Activated CD8-positive, alpha-beta memory T cell treated with anti-CD3 and anti-CD28 coated beads, Interleukin-2, amount 10 ng/mL, durations not matched to agents 7 days and 5 days (primary cell): ENCODE measurements around the gene LSM11. TPM values are rescaled to one million over a fixed set of nuclear protein-coding genes. Genes with fewer than 3 reads are reported as not detected.
"Not testable (repeated sequence)": the region's sequence is repeated elsewhere in the genome, so short reads cannot be mapped to it uniquely, and the experiment has no call there.

Experiments
- ATAC-seq: fragments of 150-1000 bp; cut with Tn5 transposase; one replicate; pipeline ENCODE4 v1.10.0; 2021; ENCODE audit warnings: moderate library complexity
- CTCF ChIA-PET: fragments of 350-600 bp; sonication (Branson Sonifier 250); formaldehyde crosslinking; loops from one replicate; lab custom pipeline; 2021; ENCODE audit warnings: antibody characterized with exemption; lab: Charles Lee
- DNase-seq: peaks from one replicate; pipeline ENCODE4 v3.0.0-alpha.2; 2020
- H3K27ac Mint-ChIP-seq: one replicate; pipeline ENCODE4 v1.8.0; 2021; ENCODE audit warnings: mild to moderate bottlenecking, mixed read lengths
- H3K27me3 Mint-ChIP-seq: one replicate; pipeline ENCODE4 v1.8.0; 2021; ENCODE audit warnings: mixed read lengths
- H3K36me3 Mint-ChIP-seq: one replicate; pipeline ENCODE4 v1.8.0; 2021; ENCODE audit warnings: mild to moderate bottlenecking, mixed read lengths
- H3K4me1 Mint-ChIP-seq: one replicate; pipeline ENCODE4 v1.8.0; 2021; ENCODE audit warnings: mixed read lengths
- H3K4me3 Mint-ChIP-seq: one replicate; pipeline ENCODE4 v1.8.0; 2021; ENCODE audit warnings: mild to moderate bottlenecking, moderate library complexity, mixed read lengths
- H3K9me3 Mint-ChIP-seq: one replicate; pipeline ENCODE4 v1.8.0; 2022; ENCODE audit warnings: low read depth, mixed read lengths
- total RNA-seq, 2 experiments: library from RNA; stranded (reverse); gene quantifications; one replicate each; pipeline ENCODE4 v1.2.3, GENCODE V29; 2021

Gene LSM11
- total RNA-seq: 1 to 10 TPM; 5.5 to 7.2 TPM

DNA sequence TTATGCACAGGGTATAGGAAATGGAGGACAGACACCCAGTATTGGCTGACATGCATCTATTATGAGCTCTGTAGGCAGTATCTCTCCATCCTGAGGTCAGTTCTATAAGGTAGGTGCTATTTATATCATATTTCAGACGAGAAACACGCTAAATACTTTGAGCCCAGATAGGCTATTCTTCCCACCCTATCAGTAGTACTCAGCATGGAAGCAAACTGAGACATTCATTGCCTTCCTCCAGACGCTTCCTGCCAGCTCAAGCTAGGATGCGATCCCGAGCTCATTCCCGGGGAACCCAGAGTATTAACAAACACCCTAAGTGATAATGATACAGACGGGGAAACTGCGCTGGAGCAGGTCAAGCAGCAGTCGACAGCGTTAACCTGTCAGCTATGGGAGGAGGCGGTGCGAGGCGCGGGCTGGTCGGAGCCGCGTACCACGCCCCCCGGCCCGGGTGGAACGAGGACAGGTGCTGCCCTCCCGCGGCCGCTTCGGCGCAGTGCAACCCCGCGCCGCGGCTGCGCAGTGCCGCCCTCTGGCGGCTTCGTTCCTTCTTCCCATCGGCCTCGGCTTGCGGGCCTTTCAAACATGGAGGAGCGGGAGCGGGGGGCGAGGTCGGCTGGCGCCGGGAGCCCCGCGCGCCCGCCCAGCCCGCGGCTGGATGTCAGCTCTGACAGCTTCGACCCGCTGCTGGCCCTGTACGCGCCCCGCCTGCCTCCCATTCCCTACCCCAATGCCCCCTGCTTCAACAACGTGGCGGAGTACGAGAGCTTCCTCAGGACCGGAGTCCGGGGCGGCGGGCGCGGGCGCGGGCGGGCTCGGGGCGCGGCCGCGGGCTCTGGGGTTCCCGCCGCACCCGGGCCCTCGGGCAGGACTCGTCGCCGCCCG is at the start of gene LSM11:
Gene LSM11 (plus strand): TSS at position 550 of the 888 bp plus-strand sequence. CDS start 39 bp downstream, at position 589.
- peak within 1 kb of the TSS; percentile 83 for H3K4me3 Mint-ChIP-seq
- H3K36me3 Mint-ChIP-seq: peaks cover 12% of the 10 kb centered on the region
- DNase-seq (peak; percentile 92), ATAC-seq (peak; percentile 94)
- H3K27ac Mint-ChIP-seq: peak within 1 kb of the TSS; percentile 83
- H3K27me3 Mint-ChIP-seq: no peaks in the 10 kb centered on the region
- CTCF ChIA-PET: interaction anchor here (0.5 to 5.9 kb wide), 75 partner anchors 9 to 608 kb away, joined by 3 to 78 read pairs (median 5); partner anchors contain the start of genes ADAM19, C5orf52, MED7 and NIPAL4
- H3K4me1 Mint-ChIP-seq: peaks cover 36% of the 10 kb centered on the region
- H3K9me3 Mint-ChIP-seq: no peaks in the 10 kb centered on the region

DNA sequence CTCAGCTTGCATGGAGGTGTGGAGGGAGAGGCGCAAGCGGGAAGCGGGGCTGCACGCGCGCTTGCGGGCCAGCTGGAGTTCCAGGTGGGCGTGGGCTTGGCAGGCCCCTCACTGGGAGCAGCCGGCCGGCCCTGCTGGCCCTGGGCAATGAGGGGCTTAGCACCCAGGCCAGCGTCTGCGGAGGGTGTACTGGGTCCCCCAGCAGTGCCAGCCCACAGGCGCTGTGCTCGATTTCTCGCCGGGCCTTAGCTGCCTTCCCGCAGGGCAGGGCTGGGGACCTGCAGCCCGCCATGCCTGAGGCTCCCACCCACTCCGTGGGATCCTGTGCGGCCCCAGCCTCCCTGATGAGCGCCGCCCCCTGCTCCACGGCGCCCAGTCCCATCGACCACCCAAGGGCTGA is 49.7 kb upstream of the LSM11 start:
- H3K27ac Mint-ChIP-seq, H3K4me3 Mint-ChIP-seq, CTCF ChIA-PET, ATAC-seq, H3K4me1 Mint-ChIP-seq, H3K36me3 Mint-ChIP-seq, H3K27me3 Mint-ChIP-seq: not testable (repeated sequence)
- peaks cover 12% of the 10 kb centered on the region for H3K9me3 Mint-ChIP-seq
- peak; percentile 22 for DNase-seq

DNA sequence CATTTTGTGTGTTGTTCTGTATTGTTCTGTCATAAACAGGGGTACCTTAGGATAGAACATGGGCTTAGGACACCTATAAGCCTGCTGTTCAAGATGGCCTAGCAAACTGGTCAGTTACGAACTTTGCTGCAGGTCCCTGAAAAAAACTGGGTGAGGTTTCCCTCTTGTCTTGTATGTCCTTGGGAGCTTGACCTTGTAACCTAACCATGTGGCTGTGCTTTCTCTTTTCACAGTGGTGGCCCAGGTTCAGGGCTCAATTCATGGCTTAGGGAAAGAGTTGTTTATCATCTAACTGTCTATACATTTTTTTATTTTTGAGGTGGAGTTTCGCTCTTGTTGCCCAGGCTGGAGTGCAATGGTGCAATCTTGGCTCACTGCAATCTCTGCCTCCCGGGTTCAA is 47.4 kb upstream of the LSM11 start:
- CTCF ChIA-PET, ATAC-seq, H3K27ac Mint-ChIP-seq, H3K4me3 Mint-ChIP-seq, H3K4me1 Mint-ChIP-seq, H3K27me3 Mint-ChIP-seq, H3K36me3 Mint-ChIP-seq: not testable (repeated sequence)
- peak; percentile 7 for DNase-seq
- peaks cover 14% of the 10 kb centered on the region for H3K9me3 Mint-ChIP-seq

DNA sequence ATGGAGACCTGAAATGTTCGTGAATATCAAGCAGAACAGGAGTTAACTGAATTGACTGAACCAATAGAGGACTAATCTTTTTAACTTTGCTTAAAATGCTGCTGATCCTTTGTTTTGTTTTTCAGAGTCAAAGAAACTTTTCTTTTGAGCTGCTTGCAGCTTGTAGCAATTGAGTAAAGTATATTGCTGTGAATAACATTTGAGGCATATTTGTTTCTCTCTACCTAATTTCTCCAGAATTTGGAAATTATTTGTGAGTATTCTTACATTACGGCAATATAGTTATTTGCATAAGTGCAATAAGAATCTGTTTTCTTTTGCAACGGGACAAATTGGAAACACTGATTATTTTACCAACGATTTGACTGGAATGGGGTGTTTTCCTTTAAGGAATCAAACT is 44.8 kb upstream of the LSM11 start:
- H3K27ac Mint-ChIP-seq, DNase-seq, H3K9me3 Mint-ChIP-seq, H3K4me3 Mint-ChIP-seq, H3K27me3 Mint-ChIP-seq, H3K4me1 Mint-ChIP-seq, ATAC-seq, H3K36me3 Mint-ChIP-seq, CTCF ChIA-PET: not testable (repeated sequence)

DNA sequence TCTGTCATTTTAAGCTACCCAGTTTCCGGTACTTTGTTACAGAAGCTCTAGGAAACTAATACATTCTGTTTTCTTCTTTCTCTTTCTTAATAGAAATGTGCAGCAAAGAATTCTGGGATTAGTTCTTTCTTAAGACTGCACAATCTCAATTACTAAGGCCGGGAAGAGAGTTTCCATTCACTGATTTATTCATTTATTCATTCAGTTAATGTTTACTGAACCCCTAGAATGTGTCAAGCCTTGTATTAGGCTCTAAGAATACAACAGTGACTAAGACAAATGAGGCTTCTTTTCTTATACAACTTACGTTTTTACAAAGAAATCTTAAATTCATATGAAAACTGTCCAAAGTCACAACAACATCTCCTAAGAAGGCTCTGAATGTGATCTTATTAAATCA is 39.8 kb upstream of the LSM11 start:
- DNase-seq: no peak
- peaks cover 18% of the 10 kb centered on the region for H3K27me3 Mint-ChIP-seq
- H3K4me3 Mint-ChIP-seq: no peak overlapping the region
- ATAC-seq: no peak
- CTCF ChIA-PET: no interaction called here
- no peaks in the 10 kb centered on the region for H3K4me1 Mint-ChIP-seq
- H3K27ac Mint-ChIP-seq: no peak overlapping the region
- peaks cover 4% of the 10 kb centered on the region for H3K9me3 Mint-ChIP-seq
- no peaks in the 10 kb centered on the region for H3K36me3 Mint-ChIP-seq

DNA sequence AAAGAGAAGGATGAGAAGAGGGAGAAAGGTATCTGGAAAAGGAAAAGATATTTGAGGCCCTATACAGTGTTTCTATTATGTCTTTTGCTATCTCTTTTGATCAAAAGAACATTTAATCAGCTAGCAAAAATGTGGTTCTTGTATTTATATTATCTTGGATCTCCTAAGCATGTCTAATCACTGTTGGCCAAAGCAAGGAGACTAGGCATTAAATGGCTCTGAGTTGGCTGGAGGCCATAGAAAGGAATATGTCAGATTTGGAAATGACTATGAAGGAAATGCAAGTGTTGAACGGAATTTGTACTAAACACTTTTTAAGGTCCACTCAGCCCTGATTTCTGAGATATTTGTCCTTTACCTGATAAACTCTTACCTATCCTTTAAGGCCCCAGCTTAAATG is 34.6 kb upstream of the LSM11 start:
- ATAC-seq (no peak), DNase-seq (no peak)
- no peak overlapping the region for H3K4me3 Mint-ChIP-seq
- CTCF ChIA-PET: interaction anchor here (1.6 kb wide), 1 partner anchor 10 kb away, joined by 6 read pairs; no protein-coding TSS in a partner anchor
- H3K27ac Mint-ChIP-seq: no peak overlapping the region
- peaks cover 16% of the 10 kb centered on the region for H3K4me1 Mint-ChIP-seq
- no peaks in the 10 kb centered on the region for H3K9me3 Mint-ChIP-seq
- peaks cover 21% of the 10 kb centered on the region for H3K27me3 Mint-ChIP-seq
- H3K36me3 Mint-ChIP-seq: peaks cover 2% of the 10 kb centered on the region

DNA sequence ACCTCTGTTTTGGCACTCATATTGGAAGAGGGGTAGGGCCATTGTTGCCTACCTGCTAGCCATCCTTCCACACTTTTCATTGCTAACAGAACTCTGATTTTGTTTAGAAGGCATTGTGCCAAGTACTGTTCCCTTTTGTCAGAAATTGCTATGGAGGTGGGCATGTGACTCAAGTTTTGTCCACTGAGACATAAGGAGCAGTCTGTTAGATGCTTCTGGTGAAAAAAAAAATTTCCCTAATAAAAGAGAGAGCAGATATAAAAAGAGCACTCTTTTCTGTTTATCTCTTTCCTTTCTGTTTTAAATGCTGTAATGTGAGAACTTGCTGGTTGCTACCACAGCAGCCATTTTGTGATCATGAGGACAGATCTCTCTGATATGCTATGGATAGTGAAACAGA is 34.2 kb upstream of the LSM11 start:
- peaks cover 2% of the 10 kb centered on the region for H3K36me3 Mint-ChIP-seq
- H3K9me3 Mint-ChIP-seq: no peaks in the 10 kb centered on the region
- DNase-seq (no peak), ATAC-seq (no peak)
- no peak overlapping the region for H3K27ac Mint-ChIP-seq
- no peak overlapping the region for H3K4me3 Mint-ChIP-seq
- H3K4me1 Mint-ChIP-seq: peaks cover 20% of the 10 kb centered on the region
- CTCF ChIA-PET: interaction anchor here (1.6 kb wide), 1 partner anchor 9 kb away, joined by 6 read pairs; no protein-coding TSS in a partner anchor
- H3K27me3 Mint-ChIP-seq: peaks cover 19% of the 10 kb centered on the region

DNA sequence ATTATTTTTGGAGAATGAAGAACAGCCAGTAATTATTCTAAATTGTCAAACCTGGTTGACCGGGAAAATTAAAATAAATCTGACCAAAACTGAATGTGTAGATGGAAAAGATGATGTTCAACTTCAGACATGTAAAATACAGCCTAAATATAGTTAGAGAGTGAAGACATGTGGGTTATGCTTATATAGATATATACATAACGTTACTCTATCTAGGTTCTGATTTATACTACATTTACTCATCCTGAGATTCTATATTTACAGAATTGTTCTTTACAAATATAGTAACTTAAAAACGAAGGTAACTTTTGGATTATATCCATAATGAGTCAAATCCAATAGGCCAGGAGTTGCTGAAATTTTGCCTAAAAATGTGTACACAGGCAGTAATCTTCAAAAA is 33.1 kb upstream of the LSM11 start:
- peaks cover 3% of the 10 kb centered on the region for H3K36me3 Mint-ChIP-seq
- H3K4me3 Mint-ChIP-seq: no peak overlapping the region
- no peak overlapping the region for H3K27ac Mint-ChIP-seq
- peaks cover 11% of the 10 kb centered on the region for H3K27me3 Mint-ChIP-seq
- no peak for DNase-seq
- CTCF ChIA-PET: no interaction called here
- H3K4me1 Mint-ChIP-seq: peaks cover 25% of the 10 kb centered on the region
- no peak for ATAC-seq
- no peaks in the 10 kb centered on the region for H3K9me3 Mint-ChIP-seq

DNA sequence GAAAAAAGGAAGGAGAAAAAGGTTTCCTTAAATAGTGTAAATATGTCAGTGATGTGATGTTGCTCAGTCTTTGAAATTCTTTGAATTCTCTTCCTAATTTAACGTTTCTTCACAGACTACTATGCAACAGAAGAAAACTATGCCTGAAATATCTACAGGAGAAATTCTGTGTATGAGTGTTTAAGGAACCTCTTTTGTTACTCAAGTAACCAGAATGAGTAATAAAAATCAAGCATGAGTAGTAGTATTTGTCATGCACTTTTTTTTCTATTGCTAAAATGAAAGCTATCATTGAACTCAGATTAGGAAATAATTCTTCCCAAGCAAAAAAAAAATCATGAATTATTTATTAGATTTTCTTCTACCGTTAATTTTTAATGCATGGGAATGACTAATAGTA is 32.6 kb upstream of the LSM11 start:
- Mint-ChIP-seq H3K4me1 (peaks cover 25% of the 10 kb centered on the region), H3K27ac (no peak overlapping the region), H3K36me3 (peaks cover 3% of the 10 kb centered on the region), H3K9me3 (no peaks in the 10 kb centered on the region), H3K27me3 (peaks cover 9% of the 10 kb centered on the region), H3K4me3 (no peak overlapping the region)
- DNase-seq: no peak
- CTCF ChIA-PET: no interaction called here
- no peak for ATAC-seq

DNA sequence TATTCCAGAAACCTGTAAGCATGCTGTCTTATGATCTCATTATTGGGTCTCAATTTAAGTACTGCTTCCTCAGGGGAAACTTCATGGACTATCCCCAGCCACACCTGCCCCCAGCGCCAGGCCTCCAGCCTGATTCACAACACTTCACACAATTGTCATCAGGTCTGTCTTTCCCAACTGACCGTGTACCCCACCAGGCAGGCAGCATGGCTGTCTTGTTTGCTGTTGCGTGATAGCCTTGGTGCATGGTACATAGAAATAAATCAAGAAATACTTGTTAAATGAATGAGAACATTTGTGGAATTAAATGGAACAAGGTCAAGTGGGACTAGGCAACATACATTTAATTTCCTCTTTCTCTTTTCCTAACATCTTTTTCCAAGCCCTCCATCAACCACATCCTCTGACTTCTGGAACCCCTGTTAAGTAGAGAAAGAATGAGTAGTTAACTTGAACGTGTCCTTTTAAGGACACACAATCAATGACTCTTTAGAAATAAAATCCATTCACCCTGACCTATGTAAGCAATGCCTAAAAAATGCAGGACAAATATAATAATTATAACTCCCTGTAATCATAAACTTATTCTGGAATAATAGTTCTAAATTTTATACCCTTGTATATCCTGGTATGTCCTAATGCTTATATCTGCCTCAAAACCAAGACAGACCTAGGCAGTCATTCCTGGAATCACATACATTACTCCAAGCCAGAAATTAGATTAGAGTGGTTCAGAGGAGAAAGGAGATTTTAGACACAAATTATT is 29.5 kb upstream of the LSM11 start:
- H3K36me3 Mint-ChIP-seq: peaks cover 5% of the 10 kb centered on the region
- ATAC-seq (no peak), DNase-seq (no peak)
- H3K4me3 Mint-ChIP-seq: no peak overlapping the region
- CTCF ChIA-PET: no interaction called here
- peaks cover 3% of the 10 kb centered on the region for H3K27me3 Mint-ChIP-seq
- no peaks in the 10 kb centered on the region for H3K9me3 Mint-ChIP-seq
- peaks cover 47% of the 10 kb centered on the region for H3K4me1 Mint-ChIP-seq
- H3K27ac Mint-ChIP-seq: peak overlapping the region; percentile 4

DNA sequence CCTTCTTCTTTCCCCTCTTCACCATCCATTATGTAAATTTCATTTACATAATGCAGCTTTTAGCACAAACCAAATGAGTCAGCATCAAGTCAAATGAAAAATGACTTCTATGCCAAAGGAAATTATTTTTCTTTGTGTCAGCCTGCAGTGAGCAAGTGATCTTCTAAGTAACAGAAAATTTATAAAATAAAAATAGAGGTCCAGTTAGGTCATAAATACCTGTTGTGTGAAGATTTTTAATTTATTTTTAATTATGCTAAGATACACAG is 29.0 kb upstream of the LSM11 start:
- no peak for ATAC-seq
- H3K4me1 Mint-ChIP-seq: peaks cover 45% of the 10 kb centered on the region
- H3K27ac Mint-ChIP-seq: no peak overlapping the region
- CTCF ChIA-PET: no interaction called here
- H3K27me3 Mint-ChIP-seq: no peaks in the 10 kb centered on the region
- no peak for DNase-seq
- H3K9me3 Mint-ChIP-seq: no peaks in the 10 kb centered on the region
- H3K4me3 Mint-ChIP-seq: no peak overlapping the region
- H3K36me3 Mint-ChIP-seq: peaks cover 3% of the 10 kb centered on the region

DNA sequence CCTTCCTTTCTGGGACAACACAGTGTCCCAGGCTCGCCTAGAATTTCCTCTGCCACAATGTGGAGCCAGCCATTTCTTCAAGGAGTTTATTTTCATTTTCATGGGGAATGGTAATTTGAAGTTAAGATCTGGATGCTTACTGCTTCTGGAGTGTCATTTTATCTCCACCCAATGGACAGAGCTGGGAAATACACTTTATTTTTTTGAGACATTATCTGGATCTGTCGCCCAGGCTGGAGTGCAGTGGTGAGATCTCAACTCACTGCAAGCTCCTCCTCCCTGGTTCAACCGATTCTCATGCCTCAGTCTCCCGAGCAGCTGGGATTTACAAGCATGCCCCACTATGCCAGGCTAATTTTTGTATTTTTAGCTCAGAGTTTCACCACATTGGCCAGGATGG is 25.0 kb upstream of the LSM11 start:
- peak overlapping the region; percentile 75 for H3K27ac Mint-ChIP-seq
- no peak overlapping the region for H3K4me3 Mint-ChIP-seq
- peaks cover 33% of the 10 kb centered on the region for H3K4me1 Mint-ChIP-seq
- CTCF ChIA-PET: interaction anchor here (0.6 to 4.8 kb wide), 42 partner anchors 9 to 569 kb away, joined by 3 to 45 read pairs (median 4); partner anchors contain the start of genes LSM11, SOX30 and THG1L
- peaks cover 7% of the 10 kb centered on the region for H3K36me3 Mint-ChIP-seq
- DNase-seq (no peak), ATAC-seq (peak; percentile 96)
- H3K27me3 Mint-ChIP-seq: no peaks in the 10 kb centered on the region
- H3K9me3 Mint-ChIP-seq: no peaks in the 10 kb centered on the region

DNA sequence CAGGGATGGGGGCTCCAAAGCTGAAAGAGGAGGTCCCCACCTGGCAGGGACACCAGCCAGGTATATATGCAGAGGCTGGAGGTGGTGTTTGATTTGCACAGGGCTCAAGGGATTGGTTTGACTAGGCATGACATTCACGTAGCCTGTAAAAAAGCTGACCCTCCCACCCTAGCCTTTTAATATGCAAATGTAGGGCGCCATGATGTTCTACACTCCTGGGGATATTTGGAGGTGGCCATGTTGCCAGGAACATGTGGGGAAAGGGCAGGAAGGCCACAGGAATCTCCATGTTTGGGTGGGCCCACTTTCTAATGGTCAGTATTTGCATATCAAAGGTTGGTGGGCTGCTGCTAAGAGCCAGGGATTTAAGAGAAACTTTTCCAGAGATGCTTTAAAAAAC is 24.3 kb upstream of the LSM11 start:
- H3K36me3 Mint-ChIP-seq: peaks cover 7% of the 10 kb centered on the region
- H3K4me1 Mint-ChIP-seq: peaks cover 28% of the 10 kb centered on the region
- ATAC-seq: no peak
- CTCF ChIA-PET: interaction anchor here (0.7 to 4.8 kb wide), 30 partner anchors 9 to 395 kb away, joined by 3 to 45 read pairs (median 6); partner anchors contain the start of genes LSM11 and THG1L
- no peak overlapping the region for H3K4me3 Mint-ChIP-seq
- no peaks in the 10 kb centered on the region for H3K9me3 Mint-ChIP-seq
- DNase-seq: no peak
- H3K27me3 Mint-ChIP-seq: no peaks in the 10 kb centered on the region
- no peak overlapping the region for H3K27ac Mint-ChIP-seq
